ENCODE measurements around the gene SIN3B. TPM values are rescaled to one million over a fixed set of nuclear protein-coding genes. Genes with fewer than 3 reads are reported as not detected.

SIN3B gene
- total RNA-seq, 1 donor from 2014 or later: 18.4 TPM

DNA sequence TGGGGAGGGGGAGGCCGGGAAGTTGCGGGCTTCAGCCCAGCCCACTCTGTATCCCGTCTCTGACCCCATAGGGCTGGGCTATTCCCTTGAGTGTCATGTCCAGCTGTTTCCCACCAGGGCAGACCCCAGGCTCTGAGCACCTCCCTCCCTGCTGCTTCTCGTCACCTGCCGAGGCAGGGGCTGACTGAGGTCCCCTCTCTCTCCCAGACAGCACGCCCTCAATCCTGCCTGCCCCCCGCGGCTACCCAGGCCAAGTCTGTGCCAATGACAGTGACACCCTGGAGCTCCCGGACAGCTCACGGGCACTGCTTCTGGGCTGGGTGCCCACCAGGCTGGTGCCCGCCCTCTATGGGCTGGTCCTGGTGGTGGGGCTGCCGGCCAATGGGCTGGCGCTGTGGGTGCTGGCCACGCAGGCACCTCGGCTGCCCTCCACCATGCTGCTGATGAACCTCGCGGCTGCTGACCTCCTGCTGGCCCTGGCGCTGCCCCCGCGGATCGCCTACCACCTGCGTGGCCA, 60.2 kb downstream of the SIN3B start:
- FAIRE-seq: no peak
- TF ChIP-seq, protein P1, sequence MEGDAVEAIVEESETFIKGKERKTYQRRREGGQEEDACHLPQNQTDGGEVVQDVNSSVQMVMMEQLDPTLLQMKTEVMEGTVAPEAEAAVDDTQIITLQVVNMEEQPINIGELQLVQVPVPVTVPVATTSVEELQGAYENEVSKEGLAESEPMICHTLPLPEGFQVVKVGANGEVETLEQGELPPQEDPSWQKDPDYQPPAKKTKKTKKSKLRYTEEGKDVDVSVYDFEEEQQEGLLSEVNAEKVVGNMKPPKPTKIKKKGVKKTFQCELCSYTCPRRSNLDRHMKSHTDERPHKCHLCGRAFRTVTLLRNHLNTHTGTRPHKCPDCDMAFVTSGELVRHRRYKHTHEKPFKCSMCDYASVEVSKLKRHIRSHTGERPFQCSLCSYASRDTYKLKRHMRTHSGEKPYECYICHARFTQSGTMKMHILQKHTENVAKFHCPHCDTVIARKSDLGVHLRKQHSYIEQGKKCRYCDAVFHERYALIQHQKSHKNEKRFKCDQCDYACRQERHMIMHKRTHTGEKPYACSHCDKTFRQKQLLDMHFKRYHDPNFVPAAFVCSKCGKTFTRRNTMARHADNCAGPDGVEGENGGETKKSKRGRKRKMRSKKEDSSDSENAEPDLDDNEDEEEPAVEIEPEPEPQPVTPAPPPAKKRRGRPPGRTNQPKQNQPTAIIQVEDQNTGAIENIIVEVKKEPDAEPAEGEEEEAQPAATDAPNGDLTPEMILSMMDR (IDR thresholded peaks at IDR 0.05; ENCODE audit: insufficient read depth, low read length, severe bottlenecking): no peak
- no peak for DNase-seq (ENCODE audit: low read depth)

DNA sequence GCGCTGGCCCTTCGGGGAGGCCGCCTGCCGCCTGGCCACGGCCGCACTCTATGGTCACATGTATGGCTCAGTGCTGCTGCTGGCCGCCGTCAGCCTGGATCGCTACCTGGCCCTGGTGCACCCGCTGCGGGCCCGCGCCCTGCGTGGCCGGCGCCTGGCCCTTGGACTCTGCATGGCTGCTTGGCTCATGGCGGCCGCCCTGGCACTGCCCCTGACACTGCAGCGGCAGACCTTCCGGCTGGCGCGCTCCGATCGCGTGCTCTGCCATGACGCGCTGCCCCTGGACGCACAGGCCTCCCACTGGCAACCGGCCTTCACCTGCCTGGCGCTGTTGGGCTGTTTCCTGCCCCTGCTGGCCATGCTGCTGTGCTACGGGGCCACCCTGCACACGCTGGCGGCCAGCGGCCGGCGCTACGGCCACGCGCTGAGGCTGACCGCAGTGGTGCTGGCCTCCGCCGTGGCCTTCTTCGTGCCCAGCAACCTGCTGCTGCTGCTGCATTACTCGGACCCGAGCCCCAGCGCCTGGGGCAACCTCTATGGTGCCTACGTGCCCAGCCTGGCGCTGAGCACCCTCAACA, 60.8 kb downstream of the SIN3B start:
- FAIRE-seq: no peak
- H3K36me3 ChIP-seq (ENCODE audit: control insufficient read depth, insufficient read depth, low read length): no peaks in the 10 kb centered on the region
- TF ChIP-seq, protein P1 (IDR thresholded peaks at IDR 0.05; ENCODE audit: insufficient read depth, low read length, severe bottlenecking): no peak
- no peak overlapping the region for H3K4me3 ChIP-seq (ENCODE audit: low read depth, low read length)
- H3K27me3 ChIP-seq (ENCODE audit: control insufficient read depth, insufficient read depth, low read length): no peaks in the 10 kb centered on the region
- no peak for DNase-seq (ENCODE audit: low read depth)

More for the DNA sequence above, 60.2 kb downstream of the SIN3B start:
- Histone ChIP-seq H3K4me3 (ENCODE audit: low read depth, low read length) (no peak overlapping the region), H3K27me3 (ENCODE audit: control insufficient read depth, insufficient read depth, low read length) (no peaks in the 10 kb centered on the region), H3K36me3 (ENCODE audit: control insufficient read depth, insufficient read depth, low read length) (no peaks in the 10 kb centered on the region)

- no peak for FAIRE-seq
Measured at GRCh38 chr19:16890461-16891184, 61.4 kb downstream of the SIN3B start.

DNA sequence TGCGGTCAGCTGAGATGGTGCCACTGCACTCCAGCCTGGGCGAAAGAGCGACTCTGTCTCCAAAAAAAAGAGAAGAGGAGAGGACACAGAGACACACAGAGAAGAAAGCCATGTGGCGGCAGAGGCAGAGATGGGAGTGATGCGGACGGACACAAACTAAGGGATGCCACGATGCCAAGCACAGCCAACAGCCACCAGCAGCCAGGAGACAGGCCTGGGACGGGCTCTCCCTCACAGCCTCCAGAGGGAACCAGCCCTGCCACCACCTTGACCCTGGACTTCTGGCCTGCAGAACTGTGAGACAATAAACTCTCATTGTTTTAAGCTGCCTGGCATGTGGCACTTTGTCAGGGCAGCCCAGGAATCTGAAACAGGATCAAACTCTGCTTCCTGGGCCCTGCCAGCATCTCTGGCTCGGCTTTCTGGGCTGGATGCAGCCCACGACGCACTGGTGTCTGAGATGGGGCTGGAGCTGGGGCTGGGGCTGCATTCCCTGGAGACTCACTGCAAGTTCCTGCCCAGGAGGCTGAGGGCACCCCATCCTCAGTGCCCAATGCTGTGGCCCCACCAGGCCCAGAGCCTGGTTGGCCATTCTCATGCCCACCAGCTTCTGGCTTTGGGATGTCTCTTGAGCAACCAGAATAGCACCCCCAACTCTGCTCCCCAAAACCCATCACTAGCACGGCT, 62.6 kb downstream of the SIN3B start:
- DNase-seq (ENCODE audit: low read depth): no peak
- Histone ChIP-seq H3K36me3 (ENCODE audit: control insufficient read depth, insufficient read depth, low read length) (no peaks in the 10 kb centered on the region), H3K27me3 (ENCODE audit: control insufficient read depth, insufficient read depth, low read length) (no peaks in the 10 kb centered on the region), H3K4me3 (ENCODE audit: low read depth, low read length) (no peak overlapping the region)
- no peak for FAIRE-seq
- TF ChIP-seq, protein P1 (IDR thresholded peaks at IDR 0.05; ENCODE audit: insufficient read depth, low read length, severe bottlenecking): no peak

More at GRCh38 chr19:16890461-16891184, 61.4 kb downstream of the SIN3B start:
- Histone ChIP-seq H3K27me3 (ENCODE audit: control insufficient read depth, insufficient read depth, low read length) (no peaks in the 10 kb centered on the region), H3K4me3 (ENCODE audit: low read depth, low read length) (no peak overlapping the region), H3K36me3 (ENCODE audit: control insufficient read depth, insufficient read depth, low read length) (no peaks in the 10 kb centered on the region)
- no peak for DNase-seq (ENCODE audit: low read depth)
- TF ChIP-seq, protein P1 (IDR thresholded peaks at IDR 0.05; ENCODE audit: insufficient read depth, low read length, severe bottlenecking): no peak

DNA sequence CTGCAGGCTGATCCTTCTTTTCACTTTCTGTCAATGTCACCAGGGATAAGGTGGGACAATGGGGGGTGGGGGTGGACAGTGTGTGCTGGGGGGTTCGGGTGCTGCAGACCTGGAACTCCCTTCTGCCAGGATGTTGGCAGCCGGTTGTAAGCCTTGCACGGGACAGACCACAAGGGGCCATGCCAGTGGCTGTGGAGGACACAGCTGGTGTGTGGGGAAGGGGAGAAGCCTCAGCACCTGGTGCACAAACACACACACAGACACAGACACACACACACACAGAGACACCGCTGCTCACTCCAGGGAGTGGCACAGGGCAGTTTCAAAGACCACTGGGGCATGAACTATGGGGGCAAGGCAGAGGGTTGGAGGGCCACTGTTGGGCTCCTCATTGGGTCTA, 63.2 kb downstream of the SIN3B start:
- DNase-seq (ENCODE audit: low read depth) (no peak), FAIRE-seq (no peak)
- TF ChIP-seq, protein P1 (IDR thresholded peaks at IDR 0.05; ENCODE audit: insufficient read depth, low read length, severe bottlenecking): no peak
- Histone ChIP-seq H3K36me3 (ENCODE audit: control insufficient read depth, insufficient read depth, low read length) (no peaks in the 10 kb centered on the region), H3K27me3 (ENCODE audit: control insufficient read depth, insufficient read depth, low read length) (no peaks in the 10 kb centered on the region), H3K4me3 (ENCODE audit: low read depth, low read length) (no peak overlapping the region)

All from bronchial epithelial cell (primary cell).